ENCODE data around the gene UPF2. TPM values are rescaled to one million over a fixed set of nuclear protein-coding genes. Genes with fewer than 3 reads are reported as not detected.

UPF2 gene
- polyA plus RNA-seq, 1 donor from 2014 or later: 14.3 TPM

- peak overlapping the region; percentile 95 for H3K27ac ChIP-seq (ENCODE audit: low read length)
- H3K36me3 ChIP-seq (ENCODE audit: insufficient read depth, low read length): no peaks in the 10 kb centered on the region
- TF ChIP-seq TAF1 (IDR thresholded peaks at IDR 0.05; ENCODE audit: low read depth): no peak
- TF ChIP-seq REST (IDR thresholded peaks at IDR 0.05; ENCODE audit: borderline replicate concordance): no peak
- peak; percentile 14 for TF ChIP-seq RAD21 (conservative IDR thresholded peaks at IDR 0.05)
- peaks cover 2% of the 10 kb centered on the region for H3F3A ChIP-seq (ENCODE audit: insufficient read depth, low read length, poor library complexity, severe bottlenecking)
- no peaks in the 10 kb centered on the region for H3K9me2 ChIP-seq (ENCODE audit: insufficient read depth, low read length)
- H3K9me3 ChIP-seq (ENCODE audit: low read length): no peaks in the 10 kb centered on the region
- no peaks in the 10 kb centered on the region for H3K27me3 ChIP-seq (ENCODE audit: insufficient read depth, low read depth, low read length)
- H2AFZ ChIP-seq (ENCODE audit: low read depth, low read length): peak overlapping the region; percentile 74
- peak overlapping the region; percentile 66 for H3K4me2 ChIP-seq (ENCODE audit: low read length)
- H3K9ac ChIP-seq (ENCODE audit: low read length): peak overlapping the region; percentile 81
- H3K4me3 ChIP-seq (ENCODE audit: low read length): peak overlapping the region; percentile 91
- H3K79me2 ChIP-seq (replicated peaks; ENCODE audit: insufficient read depth, low read length): peaks cover 30% of the 10 kb centered on the region
- H4K20me1 ChIP-seq (ENCODE audit: insufficient read depth): no peaks in the 10 kb centered on the region
These were observed 206 bp downstream of the UPF2 start for GRCh38 chr10:12042409-12042796.

DNA sequence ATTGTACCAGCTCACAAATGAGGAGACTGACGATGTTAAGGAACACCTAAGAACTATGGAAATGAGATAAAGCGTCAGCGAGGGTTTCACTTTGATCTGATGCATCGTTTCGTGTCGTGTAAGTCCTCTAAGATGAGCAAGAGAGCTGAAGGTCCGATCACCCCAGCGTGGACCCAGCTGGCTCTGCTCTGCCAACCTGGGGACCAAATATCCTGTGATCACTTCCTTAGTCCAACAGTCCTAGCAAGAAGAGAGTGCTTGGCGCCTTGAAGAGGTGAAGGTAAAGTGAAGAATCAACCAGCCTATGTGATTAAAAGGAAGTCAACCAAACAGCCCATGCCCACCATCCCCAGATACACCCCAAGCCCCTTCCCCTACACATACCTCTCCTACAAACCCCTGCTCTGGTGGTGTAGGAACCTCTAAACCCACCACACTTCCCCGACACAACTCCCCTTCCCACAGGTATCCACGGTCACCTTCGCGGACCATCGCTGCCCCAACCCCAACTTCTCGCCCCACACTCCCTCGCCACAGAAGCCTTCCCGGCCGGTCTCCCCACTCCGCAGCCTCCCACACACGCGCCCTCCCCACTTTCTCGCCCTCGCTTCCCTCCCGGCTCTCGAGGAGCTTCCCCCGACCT lies 722 bp downstream of the UPF2 start:
- Histone ChIP-seq H4K20me1 (ENCODE audit: insufficient read depth) (no peaks in the 10 kb centered on the region), H2AFZ (ENCODE audit: low read depth, low read length) (peak overlapping the region; percentile 74), H3K4me3 (ENCODE audit: low read length) (peak overlapping the region; percentile 91), H3K36me3 (ENCODE audit: insufficient read depth, low read length) (no peaks in the 10 kb centered on the region), H3K4me2 (ENCODE audit: low read length) (peak overlapping the region; percentile 66), H3K9ac (ENCODE audit: low read length) (peak overlapping the region; percentile 81), H3K27ac (ENCODE audit: low read length) (peak overlapping the region; percentile 95), H3F3A (ENCODE audit: insufficient read depth, low read length, poor library complexity, severe bottlenecking) (peaks cover 2% of the 10 kb centered on the region), H3K79me2 (replicated peaks; ENCODE audit: insufficient read depth, low read length) (peaks cover 31% of the 10 kb centered on the region), H3K9me3 (ENCODE audit: low read length) (no peaks in the 10 kb centered on the region), H3K9me2 (ENCODE audit: insufficient read depth, low read length) (no peaks in the 10 kb centered on the region), H3K27me3 (ENCODE audit: insufficient read depth, low read depth, low read length) (no peaks in the 10 kb centered on the region)
- TF ChIP-seq EP300 (conservative IDR thresholded peaks at IDR 0.05; ENCODE audit: poor library complexity, severe bottlenecking) (no peak), EZH2 (IDR thresholded peaks at IDR 0.05; ENCODE audit: borderline replicate concordance, insufficient read depth, low read length, poor library complexity, severe bottlenecking) (no peak), RAD21 (conservative IDR thresholded peaks at IDR 0.05) (no peak), TAF1 (IDR thresholded peaks at IDR 0.05; ENCODE audit: low read depth) (no peak), MXI1 (conservative IDR thresholded peaks at IDR 0.05; ENCODE audit: poor library complexity, severe bottlenecking) (no peak), REST (IDR thresholded peaks at IDR 0.05; ENCODE audit: borderline replicate concordance) (no peak), SMC3 (conservative IDR thresholded peaks at IDR 0.05; ENCODE audit: poor library complexity) (no peak), POLR2AphosphoS5 (IDR thresholded peaks at IDR 0.05) (no peak)
- TF ChIP-seq, protein P1, sequence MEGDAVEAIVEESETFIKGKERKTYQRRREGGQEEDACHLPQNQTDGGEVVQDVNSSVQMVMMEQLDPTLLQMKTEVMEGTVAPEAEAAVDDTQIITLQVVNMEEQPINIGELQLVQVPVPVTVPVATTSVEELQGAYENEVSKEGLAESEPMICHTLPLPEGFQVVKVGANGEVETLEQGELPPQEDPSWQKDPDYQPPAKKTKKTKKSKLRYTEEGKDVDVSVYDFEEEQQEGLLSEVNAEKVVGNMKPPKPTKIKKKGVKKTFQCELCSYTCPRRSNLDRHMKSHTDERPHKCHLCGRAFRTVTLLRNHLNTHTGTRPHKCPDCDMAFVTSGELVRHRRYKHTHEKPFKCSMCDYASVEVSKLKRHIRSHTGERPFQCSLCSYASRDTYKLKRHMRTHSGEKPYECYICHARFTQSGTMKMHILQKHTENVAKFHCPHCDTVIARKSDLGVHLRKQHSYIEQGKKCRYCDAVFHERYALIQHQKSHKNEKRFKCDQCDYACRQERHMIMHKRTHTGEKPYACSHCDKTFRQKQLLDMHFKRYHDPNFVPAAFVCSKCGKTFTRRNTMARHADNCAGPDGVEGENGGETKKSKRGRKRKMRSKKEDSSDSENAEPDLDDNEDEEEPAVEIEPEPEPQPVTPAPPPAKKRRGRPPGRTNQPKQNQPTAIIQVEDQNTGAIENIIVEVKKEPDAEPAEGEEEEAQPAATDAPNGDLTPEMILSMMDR (IDR thresholded peaks at IDR 0.05; ENCODE audit: poor library complexity, severe bottlenecking): no peak
